GM12865 (cell line): ENCODE results near the gene HCAR2.

Experiments used
- DNase-seq: peaks from one replicate; pipeline ENCODE4 v3.0.0; 2010; ENCODE audit warnings: low read depth
- H3K4me3 ChIP-seq: 2 replicates; pipeline ENCODE4 v1.5.1; 2011; ENCODE audit warnings: mild to moderate bottlenecking, low read depth, low read length, control low read depth
- TF ChIP-seq, protein P1 (sequence below): IDR thresholded peaks from 2 replicates; pipeline ENCODE4 v1.5.1; 2011; ENCODE audit warnings: low read length, control low read depth, low read depth, inconsistent platforms; ENCODE audit not compliant: insufficient read depth; ENCODE audit errors: missing control alignments

Gene HCAR2

GRCh38 chr12:122740351-122740750 is 37.2 kb upstream of the HCAR2 start:
- TF ChIP-seq, protein P1, sequence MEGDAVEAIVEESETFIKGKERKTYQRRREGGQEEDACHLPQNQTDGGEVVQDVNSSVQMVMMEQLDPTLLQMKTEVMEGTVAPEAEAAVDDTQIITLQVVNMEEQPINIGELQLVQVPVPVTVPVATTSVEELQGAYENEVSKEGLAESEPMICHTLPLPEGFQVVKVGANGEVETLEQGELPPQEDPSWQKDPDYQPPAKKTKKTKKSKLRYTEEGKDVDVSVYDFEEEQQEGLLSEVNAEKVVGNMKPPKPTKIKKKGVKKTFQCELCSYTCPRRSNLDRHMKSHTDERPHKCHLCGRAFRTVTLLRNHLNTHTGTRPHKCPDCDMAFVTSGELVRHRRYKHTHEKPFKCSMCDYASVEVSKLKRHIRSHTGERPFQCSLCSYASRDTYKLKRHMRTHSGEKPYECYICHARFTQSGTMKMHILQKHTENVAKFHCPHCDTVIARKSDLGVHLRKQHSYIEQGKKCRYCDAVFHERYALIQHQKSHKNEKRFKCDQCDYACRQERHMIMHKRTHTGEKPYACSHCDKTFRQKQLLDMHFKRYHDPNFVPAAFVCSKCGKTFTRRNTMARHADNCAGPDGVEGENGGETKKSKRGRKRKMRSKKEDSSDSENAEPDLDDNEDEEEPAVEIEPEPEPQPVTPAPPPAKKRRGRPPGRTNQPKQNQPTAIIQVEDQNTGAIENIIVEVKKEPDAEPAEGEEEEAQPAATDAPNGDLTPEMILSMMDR, result no peak
- no peak overlapping the region for H3K4me3 ChIP-seq
- no peak for DNase-seq

DNA sequence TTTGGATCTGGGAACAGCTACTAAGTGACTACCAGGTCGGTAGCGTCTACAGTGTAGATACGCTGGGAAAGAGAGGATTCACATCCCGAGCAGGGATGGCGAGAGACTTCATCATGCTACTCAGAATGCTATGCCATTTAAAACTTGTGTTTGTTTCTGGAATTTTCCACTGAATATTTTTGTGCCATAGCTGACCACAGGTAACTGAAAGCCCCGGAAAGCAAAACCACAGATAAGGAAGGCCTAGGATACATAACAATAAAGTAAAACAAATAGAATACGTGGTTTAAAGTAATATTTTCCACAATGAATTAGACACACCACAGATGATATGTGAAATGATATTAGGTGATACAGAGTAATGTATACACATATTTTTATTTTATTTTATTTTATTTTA is 35.4 kb upstream of the HCAR2 start:
- DNase-seq, result no peak
- TF ChIP-seq, protein P1, result no peak
- no peak overlapping the region for H3K4me3 ChIP-seq

- H3K4me3 ChIP-seq, result no peak overlapping the region
- no peak for DNase-seq
- TF ChIP-seq, protein P1, result no peak
Observed at GRCh38 chr12:122732611-122733010, 29.5 kb upstream of the HCAR2 start.

DNA sequence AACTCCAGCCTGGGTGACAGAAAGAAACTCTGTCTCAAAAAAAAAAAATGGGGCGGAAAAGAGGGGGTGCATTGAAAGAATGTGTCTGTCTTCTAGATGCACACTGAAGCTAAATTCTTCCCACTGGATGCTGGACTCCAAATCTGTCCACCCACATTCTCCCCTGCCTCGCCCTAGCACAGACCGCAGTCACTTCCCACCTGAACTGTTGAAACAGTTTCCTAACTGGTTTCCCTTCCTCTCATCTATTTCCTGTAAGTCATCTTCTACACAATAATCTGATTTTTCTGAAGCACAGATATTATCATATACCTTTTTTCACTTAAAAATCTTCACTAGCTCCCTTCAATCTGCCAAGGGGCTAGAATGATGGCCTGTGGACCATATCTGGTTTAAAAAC is 29.0 kb upstream of the HCAR2 start:
- H3K4me3 ChIP-seq, result no peak overlapping the region
- TF ChIP-seq, protein P1, result no peak
- DNase-seq, result no peak

GRCh38 chr12:122730215-122731014 is 27.3 kb upstream of the HCAR2 start, which contains the start of gene HCAR1:
TSS of gene HCAR1 (minus strand) at chr12:122730844. CDS start at chr12:122730339, 505 bp downstream.
- no peak within 1 kb of the TSS for H3K4me3 ChIP-seq
- TF ChIP-seq, protein P1, result no peak
- DNase-seq, result peak; percentile 32

DNA sequence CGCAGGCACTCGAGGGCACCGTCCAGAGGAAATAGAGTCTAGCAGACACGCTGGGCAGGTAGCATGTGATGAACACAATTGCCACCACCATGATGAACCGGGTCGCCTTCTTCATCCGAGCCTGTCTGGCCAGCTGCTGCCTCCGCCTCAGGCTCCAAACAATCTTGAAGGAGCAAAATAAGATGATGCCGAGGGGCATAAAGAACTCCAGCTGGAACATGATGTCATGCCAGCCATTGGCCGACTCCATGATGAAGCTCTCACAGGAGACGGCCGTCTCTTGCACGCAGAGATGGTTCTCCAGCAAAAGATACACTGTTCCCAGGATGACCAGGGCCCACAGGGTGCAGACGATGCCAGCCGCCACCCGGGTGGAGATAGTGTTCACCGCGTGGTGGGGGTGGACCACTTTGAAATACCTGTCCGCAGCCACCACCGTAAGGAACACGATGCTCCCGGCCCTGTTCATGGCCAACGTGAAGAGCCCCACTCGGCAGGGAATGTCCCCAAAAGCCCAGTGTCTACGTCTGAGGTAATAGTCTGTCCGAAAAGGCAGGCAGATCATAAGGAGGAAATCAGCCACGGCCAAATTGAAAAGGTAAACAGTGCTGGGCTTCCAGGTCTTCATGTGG is 26.5 kb upstream of the HCAR2 start:
- no peak overlapping the region for H3K4me3 ChIP-seq
- no peak for DNase-seq
- TF ChIP-seq, protein P1, result no peak
